ENCODE results near the gene CDHR2.

DNA sequence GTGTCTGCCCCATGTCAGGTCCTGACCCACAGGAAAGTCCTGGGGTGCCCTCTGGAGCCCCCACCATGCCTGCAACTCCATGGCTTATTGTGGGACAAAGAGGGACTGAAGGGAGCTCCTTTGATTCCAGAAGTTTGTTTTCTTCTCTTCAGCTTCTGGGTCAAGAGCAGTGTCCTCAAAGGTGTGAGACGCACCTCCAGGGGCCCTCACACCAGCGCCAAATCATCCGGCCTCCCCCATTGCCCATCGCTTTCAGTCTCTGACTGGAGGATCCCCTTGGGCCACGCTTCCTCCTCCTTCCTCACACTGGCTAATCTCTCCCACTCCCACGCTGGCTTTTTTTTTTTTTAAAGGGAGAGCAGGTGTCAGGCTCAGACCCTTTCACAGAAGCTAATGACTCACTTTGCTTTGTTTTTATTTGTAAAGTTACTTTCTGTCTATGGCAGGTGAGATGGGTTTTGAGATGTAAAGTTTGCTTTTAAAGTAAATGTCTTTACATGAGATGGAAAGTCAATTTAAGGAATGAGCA lies 16.7 kb downstream of the CDHR2 start:
- no peak for TF ChIP-seq CTCF (IDR thresholded peaks at IDR 0.05)
- TF ChIP-seq POLR2A (IDR thresholded peaks at IDR 0.05), result no peak

All from tibial nerve (tissue), 3 donors.